GM23338 (cell line): ENCODE results near the gene TSPEAR. TPM values are rescaled to one million over a fixed set of nuclear protein-coding genes. Genes with fewer than 3 reads are reported as not detected.

Experiments
- ATAC-seq: fragments of 200-7000 bp; cut with Tn5 transposase; 3 replicates; pipeline ENCODE4 v1.9.1; 2020
- DNase-seq: peaks from one replicate; pipeline ENCODE4 v3.0.0-alpha.2; 2015; ENCODE audit warnings: low spot score
- H2AFZ ChIP-seq: fragments of 200-600 bp; sonication (generic); 2 replicates; pipeline ENCODE4 v1.8.0; 2016; ENCODE audit warnings: antibody characterized with exemption, mild to moderate bottlenecking, moderate library complexity
- H3F3A ChIP-seq: fragments of 200-600 bp; sonication (generic); replicated peaks from 2 replicates; pipeline ENCODE4 v1.8.0; 2017; ENCODE audit warnings: antibody characterized with exemption, mixed run types, low read depth
- H3K27ac ChIP-seq: fragments of 200-600 bp; sonication (generic); 2 replicates; pipeline ENCODE4 v1.6.1; 2016; ENCODE audit warnings: low read depth
- H3K27me3 ChIP-seq: fragments of 200-600 bp; sonication (generic); 2 replicates; pipeline ENCODE4 v1.8.0; 2016; ENCODE audit warnings: mild to moderate bottlenecking, mixed run types, moderate library complexity; ENCODE audit not compliant: insufficient read depth
- H3K36me3 ChIP-seq: fragments of 200-600 bp; sonication (generic); 2 replicates; pipeline ENCODE4 v1.8.0; 2016; ENCODE audit warnings: mild to moderate bottlenecking; ENCODE audit not compliant: insufficient read depth
- H3K4me1 ChIP-seq: fragments of 200-600 bp; sonication (generic); 2 replicates; pipeline ENCODE4 v1.8.0; 2016; ENCODE audit warnings: mild to moderate bottlenecking, moderate library complexity; ENCODE audit not compliant: insufficient read depth
- H3K4me2 ChIP-seq: fragments of 200-600 bp; sonication (generic); 2 replicates; pipeline ENCODE4 v1.7.1; 2017; ENCODE audit warnings: mixed run types
- H3K4me3 ChIP-seq: fragments of 200-600 bp; sonication (generic); 2 replicates; pipeline ENCODE4 v1.6.1; 2016; ENCODE audit warnings: mixed run types
- H3K79me2 ChIP-seq: fragments of 200-600 bp; sonication (generic); replicated peaks from 2 replicates; pipeline ENCODE4 v1.8.0; 2017; ENCODE audit warnings: mild to moderate bottlenecking; ENCODE audit not compliant: insufficient read depth
- H3K9me2 ChIP-seq: fragments of 200-600 bp; sonication (generic); 2 replicates; pipeline ENCODE4 v1.8.0; 2017; ENCODE audit not compliant: insufficient read depth
- H4K20me1 ChIP-seq: fragments of 200-600 bp; sonication (generic); replicated peaks from 2 replicates; pipeline ENCODE4 v1.8.0; 2017; ENCODE audit warnings: mild to moderate bottlenecking; ENCODE audit not compliant: insufficient read depth
- H3K27ac Mint-ChIP-seq: 2 replicates; pipeline ENCODE4 v1.8.0; 2020; ENCODE audit warnings: inconsistent platforms, mild to moderate bottlenecking, moderate library complexity, mixed read lengths
- H3K27me3 Mint-ChIP-seq: 3 replicates; pipeline ENCODE4 v1.8.0; 2022; ENCODE audit warnings: low read depth, mild to moderate bottlenecking, moderate library complexity, mixed read lengths, inconsistent platforms; ENCODE audit not compliant: insufficient read depth, poor library complexity
- H3K36me3 Mint-ChIP-seq: 3 replicates; pipeline ENCODE4 v1.8.0; 2021; ENCODE audit warnings: low read depth, mild to moderate bottlenecking, inconsistent platforms, moderate library complexity, mixed read lengths
- H3K4me1 Mint-ChIP-seq: 3 replicates; pipeline ENCODE4 v1.8.0; 2020; ENCODE audit warnings: mild to moderate bottlenecking, inconsistent platforms, mixed read lengths
- H3K4me3 Mint-ChIP-seq: 3 replicates; pipeline ENCODE4 v1.8.0; 2021; ENCODE audit warnings: moderate library complexity, mild to moderate bottlenecking, inconsistent platforms, mixed read lengths
- H3K9me3 Mint-ChIP-seq: 3 replicates; pipeline ENCODE4 v1.8.0; 2020; ENCODE audit warnings: moderate library complexity, mild to moderate bottlenecking, inconsistent platforms, mixed read lengths
- CREB1 ChIP-seq: fragments of 250-450 bp; sonication (Bioruptor Pico); IDR thresholded peaks from 2 replicates; pipeline ENCODE4 v1.5.0; 2020; ENCODE audit warnings: low read depth, mild to moderate bottlenecking, moderate library complexity
- CTCF ChIP-seq, 2 experiments: fragments of 200-600 bp in 1 of 2; sonication (generic) in 1 of 2; conservative IDR thresholded peaks; 2 replicates each; pipeline versions ENCODE4 v1.5.1 to v1.6.1; 2016 to 2017; ENCODE audit warnings: antibody characterized with exemption in 2 of 2, low read depth in 2 of 2, mild to moderate bottlenecking in 2 of 2, moderate library complexity in 1 of 2
- ETS1 ChIP-seq: IDR thresholded peaks from 2 replicates; pipeline ENCODE4 v1.6.1; 2016; ENCODE audit warnings: antibody characterized with exemption
- EZH2 ChIP-seq: fragments of 200-600 bp; sonication (generic); IDR thresholded peaks from one replicate; pipeline ENCODE4 v1.8.0; 2017; ENCODE audit warnings: antibody characterized with exemption, mild to moderate bottlenecking, low read depth; ENCODE audit not compliant: unreplicated experiment
- EZH2phosphoT487 ChIP-seq: fragments of 200-600 bp; sonication (generic); IDR thresholded peaks from one replicate; pipeline ENCODE4 v1.8.1; 2018; ENCODE audit warnings: antibody characterized with exemption; ENCODE audit not compliant: unreplicated experiment
- JUNB ChIP-seq: IDR thresholded peaks from one replicate; pipeline ENCODE4 v1.6.1; 2016; ENCODE audit warnings: antibody characterized with exemption; ENCODE audit not compliant: unreplicated experiment
- NANOG ChIP-seq: IDR thresholded peaks from 2 replicates; pipeline ENCODE4 v1.6.1; 2016; ENCODE audit warnings: antibody characterized with exemption, borderline replicate concordance
- POLR2AphosphoS5 ChIP-seq: IDR thresholded peaks from 2 replicates; pipeline ENCODE4 v1.6.1; 2016; ENCODE audit warnings: antibody characterized with exemption, low read depth
- REST ChIP-seq: IDR thresholded peaks from one replicate; pipeline ENCODE4 v1.6.1; 2018; ENCODE audit warnings: antibody characterized with exemption; ENCODE audit not compliant: unreplicated experiment
- STAT1 ChIP-seq: IDR thresholded peaks from one replicate; pipeline ENCODE4 v1.6.1; 2016; ENCODE audit warnings: antibody characterized with exemption; ENCODE audit not compliant: unreplicated experiment
- ZNF114 ChIP-seq: fragments of 250-450 bp; sonication (Bioruptor Pico); IDR thresholded peaks from 2 replicates; pipeline ENCODE4 v1.5.0; 2020; ENCODE audit warnings: mild to moderate bottlenecking, moderate library complexity
- ZNF331 ChIP-seq: fragments of 250-450 bp; sonication (Bioruptor Pico); IDR thresholded peaks from 2 replicates; pipeline ENCODE4 v1.5.0; 2020; ENCODE audit warnings: low read depth, mild to moderate bottlenecking, moderate library complexity
- ZNF462 ChIP-seq: fragments of 250-450 bp; sonication (Bioruptor Pico); IDR thresholded peaks from 2 replicates; pipeline ENCODE4 v1.5.0; 2020; ENCODE audit warnings: mild to moderate bottlenecking, moderate library complexity
- polyA plus RNA-seq: library from polyadenylated mRNA; unstranded; fragments of >200 nt; fragmentation: Nextera tagmentation; extraction: Ambion mirVana; gene quantifications from 2 replicates; pipeline ENCODE4 v1.2.1, GENCODE V29; 2016
- total RNA-seq: library from RNA; depleted of rRNA; stranded (reverse); fragments of >200 nt; shearing (Covaris generic); gene quantifications from 2 replicates; pipeline ENCODE4 v1.2.3, GENCODE V29; 2014

TSPEAR gene
- total and polyA plus RNA-seq, 2 experiments from 2014 or later = 0.35 to 0.92 TPM

- peaks cover 28% of the 10 kb centered on the region for H3K27me3 Mint-ChIP-seq
- no peak overlapping the region for H3K27ac Mint-ChIP-seq
- no peaks in the 10 kb centered on the region for H3K36me3 Mint-ChIP-seq
- no peak overlapping the region for H3K4me2 ChIP-seq
- ATAC-seq = no peak
- H2AFZ ChIP-seq = no peak overlapping the region
- no peaks in the 10 kb centered on the region for H3K79me2 ChIP-seq
- no peak for DNase-seq
- H3K9me3 Mint-ChIP-seq = peaks cover 2% of the 10 kb centered on the region; the same call in 1 of the 3 replicates
- H3K9me2 ChIP-seq = no peaks in the 10 kb centered on the region
- 0 out of 2 replicates have a peak, but pooled peaks cover 4% of the 10 kb centered on the region for H3F3A ChIP-seq
- H3K36me3 ChIP-seq = no peaks in the 10 kb centered on the region
- peaks cover 46% of the 10 kb centered on the region for H3K4me1 ChIP-seq
- peaks cover 79% of the 10 kb centered on the region for H3K4me1 Mint-ChIP-seq
- TF ChIP-seq CREB1 (CRISPR knock-in tag) (no peak), NANOG (no peak), JUNB (no peak), ETS1 (no peak), CTCF (conservative IDR thresholded peaks at IDR 0.05; ENCODE audit: low read depth in 2 of 2) (no peak), STAT1 (no peak), POLR2AphosphoS5 (no peak), ZNF331 (CRISPR knock-in tag) (no peak), EZH2phosphoT487 (no peak), EZH2 (no peak), REST (no peak), ZNF462 (CRISPR knock-in tag) (no peak), ZNF114 (CRISPR knock-in tag) (no peak)
- H3K27ac ChIP-seq = no peak overlapping the region
- H4K20me1 ChIP-seq = no peaks in the 10 kb centered on the region
- H3K27me3 ChIP-seq = peaks cover 6% of the 10 kb centered on the region
- H3K4me3 Mint-ChIP-seq = no peak overlapping the region
- H3K4me3 ChIP-seq = no peak overlapping the region
Observed at GRCh38 chr21:44701023-44701400, 10.4 kb downstream of the TSPEAR start.
